DND-41 (cell line): Measurements from ENCODE around the gene APOBEC3H.

ENCODE experiments used
- EZH2 ChIP-seq: IDR thresholded peaks from 3 replicates; pipeline ENCODE4 v1.6.1; 2012; ENCODE audit warnings: borderline replicate concordance, low read depth, mild to moderate bottlenecking, moderate library complexity, low read length, inconsistent platforms; ENCODE audit not compliant: severe bottlenecking
- TF ChIP-seq, protein P1 (sequence below): IDR thresholded peaks from 2 replicates; pipeline ENCODE4 v1.5.1; 2012; ENCODE audit warnings: borderline replicate concordance, low read length, moderate library complexity, mild to moderate bottlenecking; ENCODE audit not compliant: poor library complexity, severe bottlenecking; ENCODE audit errors: extremely low read depth

DNA sequence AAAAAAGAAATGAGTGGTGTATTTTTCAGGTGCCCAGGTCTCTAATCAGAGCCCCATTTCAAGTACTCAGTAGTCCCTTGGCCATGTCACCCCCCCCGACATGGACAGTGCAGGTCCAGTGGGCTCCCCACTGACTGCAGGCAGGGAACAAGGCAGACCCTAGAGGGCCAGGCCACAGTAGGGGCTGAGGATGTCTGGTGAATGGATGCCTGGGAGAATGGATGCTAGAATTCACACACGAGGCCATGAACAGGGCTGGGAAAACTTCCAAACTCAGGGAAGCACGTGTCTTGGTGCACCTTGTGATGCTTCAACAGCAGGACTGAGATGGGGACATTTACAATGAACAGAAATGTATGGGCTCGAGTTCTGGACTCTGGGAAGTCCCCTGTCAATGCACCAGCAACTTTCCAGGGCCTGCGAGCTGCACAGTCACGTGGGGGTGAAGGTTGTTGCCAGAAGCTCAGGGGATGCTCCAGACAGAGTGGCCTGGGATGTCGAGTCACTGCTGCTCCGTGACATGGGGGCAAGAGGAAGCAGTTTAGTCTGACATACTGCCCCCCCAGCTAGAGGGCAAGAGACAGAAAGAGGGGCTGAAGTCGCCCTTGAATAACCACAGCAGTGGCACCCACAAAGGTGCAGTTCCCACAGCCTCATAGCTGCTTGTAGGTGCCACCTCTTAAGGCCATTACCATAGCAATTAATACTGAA is 16.8 kb upstream of the APOBEC3H start:
- TF ChIP-seq EZH2, result no peak
- TF ChIP-seq, protein P1, sequence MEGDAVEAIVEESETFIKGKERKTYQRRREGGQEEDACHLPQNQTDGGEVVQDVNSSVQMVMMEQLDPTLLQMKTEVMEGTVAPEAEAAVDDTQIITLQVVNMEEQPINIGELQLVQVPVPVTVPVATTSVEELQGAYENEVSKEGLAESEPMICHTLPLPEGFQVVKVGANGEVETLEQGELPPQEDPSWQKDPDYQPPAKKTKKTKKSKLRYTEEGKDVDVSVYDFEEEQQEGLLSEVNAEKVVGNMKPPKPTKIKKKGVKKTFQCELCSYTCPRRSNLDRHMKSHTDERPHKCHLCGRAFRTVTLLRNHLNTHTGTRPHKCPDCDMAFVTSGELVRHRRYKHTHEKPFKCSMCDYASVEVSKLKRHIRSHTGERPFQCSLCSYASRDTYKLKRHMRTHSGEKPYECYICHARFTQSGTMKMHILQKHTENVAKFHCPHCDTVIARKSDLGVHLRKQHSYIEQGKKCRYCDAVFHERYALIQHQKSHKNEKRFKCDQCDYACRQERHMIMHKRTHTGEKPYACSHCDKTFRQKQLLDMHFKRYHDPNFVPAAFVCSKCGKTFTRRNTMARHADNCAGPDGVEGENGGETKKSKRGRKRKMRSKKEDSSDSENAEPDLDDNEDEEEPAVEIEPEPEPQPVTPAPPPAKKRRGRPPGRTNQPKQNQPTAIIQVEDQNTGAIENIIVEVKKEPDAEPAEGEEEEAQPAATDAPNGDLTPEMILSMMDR, result no peak
